Nephron (organoid): ENCODE data around the gene CCNA1.

Experiments
- H3K27ac Mint-ChIP-seq, 3 experiments: 2 replicates each; pipeline ENCODE4 v1.8.0; 2020; ENCODE audit warnings: mixed read lengths in 3 of 3, mild to moderate bottlenecking in 2 of 3, moderate library complexity in 1 of 3
- H3K27me3 Mint-ChIP-seq: 2 replicates; pipeline ENCODE4 v1.8.0; 2021; ENCODE audit warnings: low read depth, mild to moderate bottlenecking, moderate library complexity, mixed read lengths
- H3K36me3 Mint-ChIP-seq: 2 replicates; pipeline ENCODE4 v1.8.0; 2020; ENCODE audit warnings: low read depth, mixed read lengths
- H3K4me1 Mint-ChIP-seq: 2 replicates; pipeline ENCODE4 v1.8.0; 2020; ENCODE audit warnings: mixed read lengths
- H3K4me3 Mint-ChIP-seq, 3 experiments: 2 replicates each; pipeline ENCODE4 v1.8.0; 2020; ENCODE audit warnings: mild to moderate bottlenecking in 3 of 3, mixed read lengths in 3 of 3, moderate library complexity in 2 of 3
- H3K9me3 Mint-ChIP-seq: 2 replicates; pipeline ENCODE4 v1.8.0; 2020; ENCODE audit warnings: mixed read lengths
- TF ChIP-seq, protein P1 (sequence below), 3 experiments: fragments of 200-600 bp; sonication (generic); IDR thresholded peaks; one replicate each; pipeline ENCODE4 v1.5.0; 2021; ENCODE audit warnings: antibody characterized with exemption in 3 of 3; ENCODE audit not compliant: unreplicated experiment in 3 of 3

CCNA1 gene

GRCh38 chr13:36490055-36490454 lies 57.8 kb downstream of the CCNA1 start:
- H3K9me3 Mint-ChIP-seq = peaks cover 3% of the 10 kb centered on the region
- no peaks in the 10 kb centered on the region for H3K27me3 Mint-ChIP-seq
- H3K36me3 Mint-ChIP-seq = no peaks in the 10 kb centered on the region
- H3K27ac Mint-ChIP-seq = no peak overlapping the region
- TF ChIP-seq, protein P1, sequence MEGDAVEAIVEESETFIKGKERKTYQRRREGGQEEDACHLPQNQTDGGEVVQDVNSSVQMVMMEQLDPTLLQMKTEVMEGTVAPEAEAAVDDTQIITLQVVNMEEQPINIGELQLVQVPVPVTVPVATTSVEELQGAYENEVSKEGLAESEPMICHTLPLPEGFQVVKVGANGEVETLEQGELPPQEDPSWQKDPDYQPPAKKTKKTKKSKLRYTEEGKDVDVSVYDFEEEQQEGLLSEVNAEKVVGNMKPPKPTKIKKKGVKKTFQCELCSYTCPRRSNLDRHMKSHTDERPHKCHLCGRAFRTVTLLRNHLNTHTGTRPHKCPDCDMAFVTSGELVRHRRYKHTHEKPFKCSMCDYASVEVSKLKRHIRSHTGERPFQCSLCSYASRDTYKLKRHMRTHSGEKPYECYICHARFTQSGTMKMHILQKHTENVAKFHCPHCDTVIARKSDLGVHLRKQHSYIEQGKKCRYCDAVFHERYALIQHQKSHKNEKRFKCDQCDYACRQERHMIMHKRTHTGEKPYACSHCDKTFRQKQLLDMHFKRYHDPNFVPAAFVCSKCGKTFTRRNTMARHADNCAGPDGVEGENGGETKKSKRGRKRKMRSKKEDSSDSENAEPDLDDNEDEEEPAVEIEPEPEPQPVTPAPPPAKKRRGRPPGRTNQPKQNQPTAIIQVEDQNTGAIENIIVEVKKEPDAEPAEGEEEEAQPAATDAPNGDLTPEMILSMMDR (IDR thresholded peaks at IDR 0.05; ENCODE audit: unreplicated experiment in 3 of 3) = no peak
- no peak overlapping the region for H3K4me3 Mint-ChIP-seq
- no peaks in the 10 kb centered on the region for H3K4me1 Mint-ChIP-seq
